Esophagus squamous epithelium (tissue), 5 donors: ENCODE results near the gene PAPPA. TPM values are rescaled to one million over a fixed set of nuclear protein-coding genes. Genes with fewer than 3 reads are reported as not detected.

ENCODE experiments used
- DNase-seq: peaks from one replicate; lab custom pipeline; 2025; lab: John Stamatoyannopoulos, UW
- H3K27ac ChIP-seq, 4 donors: fragments of 200-600 bp; sonication (generic); one replicate each; pipeline ENCODE4 v1.5.1; 2016 to 2019; ENCODE audit warnings: mild to moderate bottlenecking in 1 of 4
- H3K27me3 ChIP-seq, 4 donors: fragments of 200-600 bp; sonication (generic); 1 replicate in 3 of 4; 2 replicates in 1 of 4; pipeline versions ENCODE4 v1.5.1 to v1.6.0; 2017 to 2021; ENCODE audit warnings: antibody characterized with exemption in 1 of 4
- H3K36me3 ChIP-seq, 3 donors: fragments of 200-600 bp; sonication (generic); one replicate each; pipeline ENCODE4 v1.5.1; 2016 to 2019
- H3K4me1 ChIP-seq, 3 donors: fragments of 200-600 bp; sonication (generic); one replicate each; pipeline ENCODE4 v1.5.1; 2017 to 2019
- H3K4me3 ChIP-seq, 4 donors: fragments of 200-600 bp; sonication (generic); 1 replicate in 3 of 4; 2 replicates in 1 of 4; pipeline ENCODE4 v1.5.1; 2016 to 2019; ENCODE audit warnings: mild to moderate bottlenecking in 2 of 4, moderate library complexity in 1 of 4
- H3K9me3 ChIP-seq, 3 donors: fragments of 200-600 bp; sonication (generic); one replicate each; pipeline ENCODE4 v1.5.1; 2016 to 2019
- CTCF ChIP-seq, 6 experiments: fragments of 450-650 bp in 4 of 6; fragments of 200-600 bp in 2 of 6; sonication (generic) in 2 of 6; IDR thresholded peaks; one replicate each; pipeline ENCODE4 v1.5.1; 2016 to 2019; ENCODE audit warnings: antibody characterized with exemption in 6 of 6, mild to moderate bottlenecking in 4 of 6, moderate library complexity in 4 of 6
- POLR2A ChIP-seq, 4 donors: fragments of 450-650 bp; IDR thresholded peaks; one replicate each; pipeline ENCODE4 v1.6.1; 2017; ENCODE audit warnings: antibody characterized with exemption in 4 of 4, mild to moderate bottlenecking in 4 of 4, moderate library complexity in 3 of 4
- WGBS, 2 donors: methylation state at CpG; one replicate each; pipeline ENCODE4 v1.1.5; 2018; 5-methylcytosine and 5-hydroxymethylcytosine counted together
- intact Hi-C: fragments of 100-400 bp; cut with DNase I; formaldehyde crosslinking; loops from one replicate; pipeline ENCODE4 v1.15.0; 2022
- total RNA-seq, 4 donors: library from RNA; depleted of rRNA; stranded (reverse); fragments of >200 nt; gene quantifications; one replicate each; pipeline ENCODE4 v1.1.0, GENCODE V29; 2016
- donor health status: DM: yes; HTN: yes; CAD: no.

The PAPPA gene
- total RNA-seq, 4 donors from 2014 or later: 8.3 to 13.7 (median 11.4) TPM

DNA sequence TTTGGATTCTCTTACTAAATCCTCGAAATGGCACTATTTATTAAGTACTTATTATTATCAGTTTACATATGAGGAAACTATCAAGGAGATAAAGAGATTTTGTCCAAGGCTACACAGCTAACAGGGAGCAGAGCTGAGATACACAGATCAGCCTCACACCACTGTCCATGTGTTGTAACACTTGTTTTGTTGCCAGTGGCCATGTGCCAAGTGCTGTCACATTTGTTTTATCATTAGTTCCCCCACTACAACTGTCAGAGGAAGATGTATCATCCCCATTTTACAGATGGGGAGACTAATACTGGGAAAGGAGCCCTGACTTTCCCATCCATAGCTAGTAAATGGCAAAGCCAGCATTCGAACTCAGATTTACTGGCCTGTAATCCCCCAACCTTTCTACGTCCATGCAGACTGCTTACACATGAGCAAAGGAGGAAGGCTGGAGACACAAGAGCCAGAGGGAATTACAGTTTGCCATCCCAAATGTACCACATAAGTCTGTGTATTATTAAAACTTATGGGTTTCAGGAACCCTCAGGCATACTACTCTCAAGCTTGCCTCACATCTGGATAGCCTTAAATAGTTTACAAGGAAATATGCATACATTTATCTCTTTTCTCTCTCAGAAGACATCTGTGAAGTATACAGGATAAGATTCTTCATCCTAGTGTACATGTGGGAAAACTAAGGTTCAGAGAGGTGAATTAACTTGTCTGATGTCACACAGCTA lies 25.1 kb downstream of the PAPPA start:
- no peak for TF ChIP-seq POLR2A (IDR thresholded peaks at IDR 0.05)
- Histone ChIP-seq H3K27me3 (peaks cover 0 to 14% (median 0%) of the 10 kb centered on the region in 4 donors), H3K4me3 (no peak overlapping the region), H3K4me1 (no peaks in the 10 kb centered on the region), H3K27ac (no peak overlapping the region), H3K36me3 (no peaks in the 10 kb centered on the region), H3K9me3 (no peaks in the 10 kb centered on the region)
- intact Hi-C loops: no loop called here
- 59 to 77% methylated on average over 3 of the region's 3 CpGs for WGBS, 2 donors
- DNase-seq: no peak

DNA sequence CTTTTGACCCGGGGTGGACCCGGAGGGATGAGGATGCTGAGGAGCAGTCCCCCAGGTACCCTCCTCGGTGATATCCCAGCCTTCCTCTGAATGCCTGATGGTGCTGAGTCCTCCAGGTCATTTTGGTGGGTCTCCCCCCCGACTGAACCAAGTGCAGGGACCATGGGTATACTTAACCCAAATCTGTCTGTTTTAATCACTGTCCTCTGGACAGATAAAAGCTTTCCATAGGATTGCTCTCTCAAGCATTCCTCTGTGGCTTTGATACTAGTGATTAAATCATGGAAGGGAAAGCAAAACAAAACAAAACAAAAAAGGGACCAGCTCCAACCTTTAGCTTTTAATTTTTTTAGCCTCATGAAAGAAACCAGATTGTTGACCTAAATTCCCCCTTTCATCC lies 26.0 kb downstream of the PAPPA start:
- no peaks in the 10 kb centered on the region for H3K36me3 ChIP-seq
- H3K4me1 ChIP-seq: no peaks in the 10 kb centered on the region
- peaks cover 0 to 14% (median 0%) of the 10 kb centered on the region in 4 donors for H3K27me3 ChIP-seq
- H3K9me3 ChIP-seq: no peaks in the 10 kb centered on the region
- TF ChIP-seq POLR2A (IDR thresholded peaks at IDR 0.05): no peak
- no peak for TF ChIP-seq CTCF (IDR thresholded peaks at IDR 0.05)
- DNase-seq: no peak
- WGBS, 2 donors: 68 to 94% methylated on average over 4 of the region's 4 CpGs
- intact Hi-C loops: no loop called here
- H3K27ac ChIP-seq: no peak overlapping the region
- no peak overlapping the region for H3K4me3 ChIP-seq

GRCh38 chr9:116181853-116182610 lies 28.4 kb downstream of the PAPPA start:
- Histone ChIP-seq H3K27ac (no peak overlapping the region), H3K27me3 (peaks cover 0 to 14% (median 0%) of the 10 kb centered on the region in 4 donors), H3K4me1 (no peaks in the 10 kb centered on the region), H3K9me3 (no peaks in the 10 kb centered on the region), H3K4me3 (no peak overlapping the region), H3K36me3 (peaks cover 0 to 2% (median 0%) of the 10 kb centered on the region in 3 donors)
- intact Hi-C loops: no loop called here
- TF ChIP-seq CTCF (IDR thresholded peaks at IDR 0.05): no peak
- no peak for TF ChIP-seq POLR2A (IDR thresholded peaks at IDR 0.05)
- WGBS, 2 donors: 52 to 74% methylated on average over 3 of the region's 3 CpGs
- DNase-seq: no peak

DNA sequence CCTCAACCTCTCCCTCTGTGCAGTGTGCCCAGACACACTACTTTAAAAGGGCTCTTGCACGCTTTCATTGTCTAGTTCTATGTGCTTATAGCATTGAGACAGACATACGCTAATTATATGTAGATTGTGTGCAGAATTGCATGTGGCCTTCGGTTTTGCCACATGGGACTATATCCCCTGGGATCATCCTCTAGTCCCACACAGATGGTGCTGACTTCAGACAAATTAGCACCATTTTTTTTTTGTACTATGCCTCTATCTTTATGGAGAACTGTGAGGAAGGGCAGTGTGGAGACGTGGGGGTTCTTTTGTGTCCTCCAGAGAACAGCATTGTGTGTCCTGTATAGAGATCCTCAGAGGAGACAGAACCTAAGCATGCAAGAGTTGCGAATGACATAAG lies 29.3 kb downstream of the PAPPA start:
- Histone ChIP-seq H3K4me3 (no peak overlapping the region), H3K4me1 (no peaks in the 10 kb centered on the region), H3K27me3 (peaks cover 0 to 14% (median 0%) of the 10 kb centered on the region in 4 donors), H3K9me3 (no peaks in the 10 kb centered on the region), H3K27ac (no peak overlapping the region), H3K36me3 (peaks cover 0 to 10% (median 0%) of the 10 kb centered on the region in 3 donors)
- intact Hi-C loops: no loop called here
- WGBS, 2 donors: 78 to 86% methylated on average over 4 to 5 of the region's 5 CpGs
- TF ChIP-seq POLR2A (IDR thresholded peaks at IDR 0.05): no peak
- no peak for TF ChIP-seq CTCF (IDR thresholded peaks at IDR 0.05)
- DNase-seq: no peak

DNA sequence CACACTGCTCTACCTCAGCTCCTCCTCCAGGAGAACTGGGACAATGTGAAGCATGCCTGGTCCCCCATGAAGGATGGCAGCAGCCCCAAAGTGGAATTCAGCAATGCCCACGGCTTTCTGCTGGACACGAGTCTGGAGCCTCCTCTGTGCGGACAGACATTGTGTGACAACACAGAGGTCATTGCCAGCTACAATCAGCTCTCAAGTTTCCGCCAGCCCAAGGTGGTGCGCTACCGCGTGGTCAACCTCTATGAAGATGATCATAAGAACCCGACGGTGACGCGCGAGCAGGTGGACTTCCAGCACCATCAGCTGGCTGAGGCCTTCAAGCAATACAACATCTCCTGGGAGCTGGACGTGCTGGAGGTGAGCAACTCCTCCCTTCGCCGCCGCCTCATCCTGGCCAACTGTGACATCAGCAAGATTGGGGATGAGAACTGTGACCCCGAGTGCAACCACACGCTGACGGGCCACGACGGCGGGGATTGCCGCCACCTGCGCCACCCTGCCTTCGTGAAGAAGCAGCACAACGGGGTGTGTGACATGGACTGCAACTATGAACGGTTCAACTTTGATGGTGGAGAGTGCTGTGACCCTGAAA lies 34.1 kb downstream of the PAPPA start:
- intact Hi-C loops: no loop called here
- no peak for DNase-seq
- 91 to 98% methylated on average over 8 to 13 of the region's 27 CpGs for WGBS, 2 donors

More for the DNA sequence above, 34.1 kb downstream of the PAPPA start:
- H3K27me3 ChIP-seq: no peaks in the 10 kb centered on the region
- no peaks in the 10 kb centered on the region for H3K9me3 ChIP-seq
- H3K4me3 ChIP-seq: no peak overlapping the region
- H3K27ac ChIP-seq: no peak overlapping the region
- no peak for TF ChIP-seq CTCF (IDR thresholded peaks at IDR 0.05)
- no peak for TF ChIP-seq POLR2A (IDR thresholded peaks at IDR 0.05)
- H3K4me1 ChIP-seq: peaks cover 0 to 4% (median 0%) of the 10 kb centered on the region in 3 donors
- H3K36me3 ChIP-seq: peaks cover 0 to 13% (median 0%) of the 10 kb centered on the region in 3 donors
